IMR-90 (cell line): ENCODE measurements around the gene PRKN. TPM values are rescaled to one million over a fixed set of nuclear protein-coding genes. Genes with fewer than 3 reads are reported as not detected.

Experiments
- ATAC-seq: fragments of 200-7000 bp; cut with Tn5 transposase; 2 replicates; pipeline ENCODE4 v1.9.1; 2020; ENCODE audit warnings: low read depth, mild to moderate bottlenecking, moderate library complexity
- BruUV-seq: library from RNA; stranded (reverse); fragments of 400-500 nt; replicated peaks from 2 replicates; lab custom pipeline; 2021; lab: Mats Ljungman, UMichigan
- CTCF ChIA-PET: fragments of 300-600 bp; formaldehyde crosslinking; extraction: SDS; loops from one replicate; lab custom pipeline; 2021; ENCODE audit warnings: antibody characterized with exemption; lab: Yijun Ruan, JAX
- POLR2A ChIA-PET: fragments of 300-600 bp; sonication (Branson Sonifier 250); formaldehyde crosslinking; loops from one replicate; lab custom pipeline; 2022; ENCODE audit warnings: antibody characterized with exemption; ENCODE audit not compliant: unreplicated experiment; lab: Charles Lee
- DNase-seq: peaks from one replicate; pipeline ENCODE4 v3.0.0; 2013
- H2AFZ ChIP-seq: replicated peaks from 2 replicates; pipeline ENCODE3; 2013; ENCODE audit warnings: low read length, mild to moderate bottlenecking; ENCODE audit not compliant: poor library complexity
- H2AK5ac ChIP-seq: 2 replicates; pipeline ENCODE4 v1.6.1; 2013; ENCODE audit warnings: low read depth, low read length, inconsistent platforms
- H2AK9ac ChIP-seq: replicated peaks from 2 replicates; pipeline ENCODE3; 2013; ENCODE audit warnings: mild to moderate bottlenecking, low read depth, low read length, moderate library complexity; ENCODE audit not compliant: poor library complexity
- H2BK120ac ChIP-seq: 2 replicates; pipeline ENCODE4 v1.6.1; 2013; ENCODE audit warnings: low read depth, low read length, inconsistent platforms
- H2BK15ac ChIP-seq: 3 replicates; pipeline ENCODE4 v1.6.1; 2013; ENCODE audit warnings: low read depth, low read length, inconsistent platforms
- H2BK20ac ChIP-seq: 2 replicates; pipeline ENCODE4 v1.6.1; 2013; ENCODE audit warnings: low read depth, mild to moderate bottlenecking, inconsistent platforms, low read length, moderate library complexity
- H2BK5ac ChIP-seq: 2 replicates; pipeline ENCODE4 v1.6.1; 2013; ENCODE audit warnings: mild to moderate bottlenecking, low read depth, low read length, inconsistent platforms; ENCODE audit not compliant: poor library complexity, severe bottlenecking
- H3K14ac ChIP-seq: replicated peaks from 2 replicates; pipeline ENCODE4 v1.6.1; 2013; ENCODE audit warnings: low read depth, low read length, inconsistent platforms
- H3K18ac ChIP-seq: 2 replicates; pipeline ENCODE4 v1.6.1; 2013; ENCODE audit warnings: low read depth, low read length, control low read depth
- H3K23ac ChIP-seq: 2 replicates; pipeline ENCODE4 v1.6.1; 2013; ENCODE audit warnings: low read depth, low read length, inconsistent platforms
- H3K27ac ChIP-seq: 2 replicates; pipeline ENCODE4 v1.5.1; 2013; ENCODE audit warnings: mild to moderate bottlenecking, control low read depth, low read length; ENCODE audit not compliant: insufficient read depth
- H3K27me3 ChIP-seq: 2 replicates; pipeline ENCODE4 v1.6.1; 2013; ENCODE audit warnings: low read length; ENCODE audit not compliant: control insufficient read depth, insufficient read depth
- H3K36me3 ChIP-seq: 2 replicates; pipeline ENCODE4 v1.6.1; 2013; ENCODE audit warnings: low read length, mixed read lengths; ENCODE audit not compliant: control insufficient read depth, insufficient read depth
- H3K4ac ChIP-seq: 2 replicates; pipeline ENCODE4 v1.6.1; 2013; ENCODE audit warnings: low read depth, low read length, inconsistent platforms
- H3K4me1 ChIP-seq: 2 replicates; pipeline ENCODE4 v1.6.1; 2013; ENCODE audit warnings: low read length, mixed read lengths; ENCODE audit not compliant: control insufficient read depth, insufficient read depth
- H3K4me2 ChIP-seq: 2 replicates; pipeline ENCODE4 v1.6.1; 2013; ENCODE audit warnings: low read depth, mild to moderate bottlenecking, control low read depth, low read length, moderate library complexity
- H3K4me3 ChIP-seq: 2 replicates; pipeline ENCODE4 v1.5.1; 2013; ENCODE audit warnings: low read depth, mild to moderate bottlenecking, control low read depth, low read length, moderate library complexity; ENCODE audit not compliant: insufficient read depth
- H3K56ac ChIP-seq: 2 replicates; pipeline ENCODE4 v1.6.1; 2013; ENCODE audit warnings: low read length, inconsistent platforms; ENCODE audit not compliant: insufficient read depth; ENCODE audit errors: extremely low read depth
- H3K79me1 ChIP-seq, 2 experiments: 2 replicates each; pipeline ENCODE4 v1.6.1; 2013; ENCODE audit warnings: low read length in 2 of 2, inconsistent platforms in 1 of 2, low read depth in 1 of 2
- H3K9ac ChIP-seq: 2 replicates; pipeline ENCODE4 v1.6.1; 2013; ENCODE audit warnings: low read depth, low read length, control low read depth
- H3K9me1 ChIP-seq: 2 replicates; pipeline ENCODE4 v1.6.1; 2013; ENCODE audit warnings: low read length, inconsistent platforms; ENCODE audit not compliant: insufficient read depth
- H3K9me3 ChIP-seq: 2 replicates; pipeline ENCODE4 v1.6.1; 2013; ENCODE audit warnings: low read length; ENCODE audit not compliant: control insufficient read depth, insufficient read depth
- H4K20me1 ChIP-seq: 2 replicates; pipeline ENCODE4 v1.6.1; 2013; ENCODE audit warnings: low read length, inconsistent platforms; ENCODE audit not compliant: insufficient read depth
- H4K5ac ChIP-seq: 2 replicates; pipeline ENCODE4 v1.6.1; 2013; ENCODE audit warnings: mild to moderate bottlenecking, low read depth, low read length, control low read depth
- H4K8ac ChIP-seq, 2 experiments: 2 replicates each; pipeline ENCODE4 v1.6.1; 2013; ENCODE audit warnings: low read depth in 2 of 2, low read length in 2 of 2, control low read depth in 1 of 2, inconsistent platforms in 1 of 2
- H4K91ac ChIP-seq: 2 replicates; pipeline ENCODE4 v1.6.1; 2013; ENCODE audit warnings: low read depth, low read length, inconsistent platforms; ENCODE audit not compliant: insufficient read depth
- BHLHE40 ChIP-seq: fragments of 150-350 bp; IDR thresholded peaks from 2 replicates; pipeline ENCODE4 v1.6.1; 2016; ENCODE audit warnings: mild to moderate bottlenecking, low read depth, low read length
- CEBPB ChIP-seq: IDR thresholded peaks from 2 replicates; pipeline ENCODE4 v1.6.1; 2012; ENCODE audit warnings: low read depth, low read length, improper control_type of control experiment
- ELK1 ChIP-seq: fragments of 150-350 bp; IDR thresholded peaks from 2 replicates; pipeline ENCODE4 v1.6.1; 2016; ENCODE audit warnings: low read depth, mild to moderate bottlenecking, low read length, moderate library complexity, borderline replicate concordance
- FOS ChIP-seq: fragments of 150-350 bp; IDR thresholded peaks from 2 replicates; pipeline ENCODE4 v1.6.1; 2016; ENCODE audit warnings: low read depth, low read length
- MAFK ChIP-seq: IDR thresholded peaks from 2 replicates; pipeline ENCODE4 v1.6.1; 2012; ENCODE audit warnings: low read depth, low read length, improper control_type of control experiment
- MXI1 ChIP-seq: IDR thresholded peaks from 2 replicates; pipeline ENCODE4 v1.6.1; 2012; ENCODE audit warnings: low read depth, mild to moderate bottlenecking, low read length, moderate library complexity, borderline replicate concordance
- NFE2L2 ChIP-seq: fragments of 150-350 bp; IDR thresholded peaks from 2 replicates; pipeline ENCODE4 v1.6.1; 2016; ENCODE audit warnings: low read depth, mild to moderate bottlenecking, low read length
- RAD21 ChIP-seq: IDR thresholded peaks from 2 replicates; pipeline ENCODE4 v1.6.1; 2012; ENCODE audit warnings: low read length, improper control_type of control experiment
- RCOR1 ChIP-seq: IDR thresholded peaks from 2 replicates; pipeline ENCODE4 v1.6.1; 2012; ENCODE audit warnings: mild to moderate bottlenecking, low read length, improper control_type of control experiment; ENCODE audit not compliant: insufficient replicate concordance
- RFX5 ChIP-seq: IDR thresholded peaks from 2 replicates; pipeline ENCODE4 v1.8.0; 2012; ENCODE audit warnings: low read depth, mild to moderate bottlenecking, low read length, moderate library complexity
- SMC3 ChIP-seq: fragments of 150-350 bp; IDR thresholded peaks from 2 replicates; pipeline ENCODE4 v1.6.1; 2016; ENCODE audit warnings: low read depth, mild to moderate bottlenecking, antibody characterized with exemption, low read length, moderate library complexity
- WGBS, 2 experiments: methylation state at CpG; one replicate each; pipeline versions ENCODE4 v1.1.5 to v1.1.7; 2013; ENCODE audit warnings: missing lambda C conversion rate in 2 of 2; ENCODE audit not compliant: insufficient read length in 1 of 2; ENCODE audit errors: extremely low coverage in 2 of 2; 5-methylcytosine and 5-hydroxymethylcytosine counted together
- dilution Hi-C: fragments of 300-500 bp; cut with HindIII; formaldehyde crosslinking; loops from one replicate; pipeline ENCODE4 v1.14.3; 2018; ENCODE audit warnings: low sequenced_read_pairs; ENCODE audit not compliant: unreplicated experiment
- in situ Hi-C: fragments of 300-500 bp; cut with MboI; formaldehyde crosslinking; loops from 3 replicates; pipeline ENCODE4 v1.14.3; 2019; ENCODE audit warnings: low sequenced_read_pairs, inconsistent platforms, mixed read lengths
- intact Hi-C: fragments of 100-400 bp; cut with micrococcal nuclease; formaldehyde crosslinking; loops from 2 replicates; pipeline ENCODE4 v1.10.0; 2022
- polyA plus RNA-seq, 3 experiments: library from polyadenylated mRNA; depleted of rRNA; stranded (reverse); fragments of >200 nt; gene quantifications; 2 replicates each; pipeline ENCODE4 v1.2.3, GENCODE V29; 2012; ENCODE audit warnings: low replicate concordance in 1 of 3
- total RNA-seq: library from RNA; depleted of rRNA; stranded (reverse); fragments of >200 nt; gene quantifications from 2 replicates; pipeline ENCODE4 v1.2.3, GENCODE V29; 2012

The PRKN gene
- total and polyA plus RNA-seq, 2 of the 4 experiments (the other 2 are of a cell fraction), result 0.15 to 0.18 TPM

- Histone ChIP-seq H3K4ac (no peak overlapping the region), H2BK20ac (no peak overlapping the region), H3K9me1 (no peaks in the 10 kb centered on the region), H4K5ac (no peak overlapping the region), H3K4me2 (no peak overlapping the region), H3K23ac (no peak overlapping the region), H3K56ac (no peak overlapping the region), H2AK9ac (no peak overlapping the region), H4K8ac (no peak overlapping the region), H3K36me3 (no peaks in the 10 kb centered on the region), H2AFZ (no peak overlapping the region), H2BK120ac (no peak overlapping the region), H2BK5ac (no peak overlapping the region), H4K91ac (no peak overlapping the region), H3K27me3 (no peaks in the 10 kb centered on the region), H3K18ac (no peak overlapping the region), H2BK15ac (no peak overlapping the region), H4K20me1 (no peaks in the 10 kb centered on the region), H3K4me3 (no peak overlapping the region), H3K4me1 (no peaks in the 10 kb centered on the region), H3K14ac (no peak overlapping the region), H3K9me3 (peaks cover 12% of the 10 kb centered on the region), H3K9ac (no peak overlapping the region), H3K79me1 (no peaks in the 10 kb centered on the region), H3K27ac (no peak overlapping the region), H2AK5ac (no peak overlapping the region)
- dilution Hi-C loops, result no loop called here
- no peak for DNase-seq
- ATAC-seq, result no peak
- BruUV-seq, result no TSS peak
- CTCF ChIA-PET, result no interaction called here
- TF ChIP-seq CEBPB (no peak), FOS (no peak), SMC3 (no peak), RFX5 (no peak), BHLHE40 (no peak), NFE2L2 (no peak), MAFK (no peak), RCOR1 (no peak), ELK1 (no peak), MXI1 (no peak), RAD21 (no peak)
- POLR2A ChIA-PET, result no interaction called here
- in situ Hi-C loops, result no loop called here
- intact Hi-C loops, result no loop called here
- WGBS, 2 experiments, result no CpG with 5 or more reads among the region's 2 CpGs
Measured at GRCh38 chr6:161951126-161951525, 776.4 kb downstream of the PRKN start.
